DND-41 (cell line): Measurements from ENCODE around the gene ZMYND10.
A peak's percentile ranks its signal among the peaks of the same experiment; 100 is the strongest.

Experiments used
- EZH2 ChIP-seq: IDR thresholded peaks from 3 replicates; pipeline ENCODE4 v1.6.1; 2012; ENCODE audit warnings: borderline replicate concordance, low read depth, mild to moderate bottlenecking, moderate library complexity, low read length, inconsistent platforms; ENCODE audit not compliant: severe bottlenecking
- TF ChIP-seq, protein P1 (sequence below): IDR thresholded peaks from 2 replicates; pipeline ENCODE4 v1.5.1; 2012; ENCODE audit warnings: borderline replicate concordance, low read length, moderate library complexity, mild to moderate bottlenecking; ENCODE audit not compliant: poor library complexity, severe bottlenecking; ENCODE audit errors: extremely low read depth

DNA sequence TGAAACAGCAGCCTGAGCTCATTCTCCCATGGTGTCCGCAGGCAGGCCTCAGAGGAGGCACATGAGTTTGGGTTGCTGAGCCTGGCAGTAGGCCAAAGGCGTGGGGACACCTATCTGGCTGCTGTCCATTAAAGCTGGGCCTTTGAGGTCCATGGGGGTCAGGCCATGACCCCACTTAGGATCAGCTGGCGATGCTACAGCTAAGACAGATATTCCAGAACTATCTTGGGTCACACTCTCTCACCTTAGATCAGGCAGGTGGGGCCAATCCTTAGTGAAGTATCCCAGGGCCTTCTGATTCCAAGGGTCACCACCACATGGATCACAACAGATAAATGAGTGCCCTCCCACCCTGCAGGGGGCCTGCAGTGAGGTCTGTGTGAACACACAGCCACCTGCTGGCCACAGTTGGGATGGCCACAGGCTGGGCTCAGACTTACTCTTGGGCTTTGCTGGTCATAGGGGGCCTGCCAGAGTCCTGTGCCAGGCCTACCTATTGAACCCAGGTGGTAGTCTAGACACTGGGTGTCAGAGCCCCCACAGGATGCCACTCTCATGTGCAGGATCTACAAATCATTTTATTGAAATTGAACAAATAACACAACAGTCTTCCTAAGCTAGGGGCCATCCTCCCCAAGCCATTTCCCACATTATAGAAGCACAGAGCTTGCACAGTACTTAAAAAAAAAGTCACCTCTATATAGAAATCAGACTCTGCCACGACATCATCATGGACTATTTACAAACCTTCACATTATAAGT, 21.0 kb downstream of the ZMYND10 start:
- TF ChIP-seq, protein P1, sequence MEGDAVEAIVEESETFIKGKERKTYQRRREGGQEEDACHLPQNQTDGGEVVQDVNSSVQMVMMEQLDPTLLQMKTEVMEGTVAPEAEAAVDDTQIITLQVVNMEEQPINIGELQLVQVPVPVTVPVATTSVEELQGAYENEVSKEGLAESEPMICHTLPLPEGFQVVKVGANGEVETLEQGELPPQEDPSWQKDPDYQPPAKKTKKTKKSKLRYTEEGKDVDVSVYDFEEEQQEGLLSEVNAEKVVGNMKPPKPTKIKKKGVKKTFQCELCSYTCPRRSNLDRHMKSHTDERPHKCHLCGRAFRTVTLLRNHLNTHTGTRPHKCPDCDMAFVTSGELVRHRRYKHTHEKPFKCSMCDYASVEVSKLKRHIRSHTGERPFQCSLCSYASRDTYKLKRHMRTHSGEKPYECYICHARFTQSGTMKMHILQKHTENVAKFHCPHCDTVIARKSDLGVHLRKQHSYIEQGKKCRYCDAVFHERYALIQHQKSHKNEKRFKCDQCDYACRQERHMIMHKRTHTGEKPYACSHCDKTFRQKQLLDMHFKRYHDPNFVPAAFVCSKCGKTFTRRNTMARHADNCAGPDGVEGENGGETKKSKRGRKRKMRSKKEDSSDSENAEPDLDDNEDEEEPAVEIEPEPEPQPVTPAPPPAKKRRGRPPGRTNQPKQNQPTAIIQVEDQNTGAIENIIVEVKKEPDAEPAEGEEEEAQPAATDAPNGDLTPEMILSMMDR, result peak; percentile 92
- TF ChIP-seq EZH2, result no peak
